HG03097 (cell line): Measurements from ENCODE around the gene PRKCQ.
"Not testable (repeated sequence)": the region's sequence is repeated elsewhere in the genome, so short reads cannot be mapped to it uniquely, and the experiment has no call there.

Experiments used
- ATAC-seq: cut with Tn5 transposase; IDR thresholded peaks from one replicate; pipeline ENCODE4 v1.9.1; 2021; ENCODE audit not compliant: unreplicated experiment, low FRiP score

The PRKCQ gene

DNA sequence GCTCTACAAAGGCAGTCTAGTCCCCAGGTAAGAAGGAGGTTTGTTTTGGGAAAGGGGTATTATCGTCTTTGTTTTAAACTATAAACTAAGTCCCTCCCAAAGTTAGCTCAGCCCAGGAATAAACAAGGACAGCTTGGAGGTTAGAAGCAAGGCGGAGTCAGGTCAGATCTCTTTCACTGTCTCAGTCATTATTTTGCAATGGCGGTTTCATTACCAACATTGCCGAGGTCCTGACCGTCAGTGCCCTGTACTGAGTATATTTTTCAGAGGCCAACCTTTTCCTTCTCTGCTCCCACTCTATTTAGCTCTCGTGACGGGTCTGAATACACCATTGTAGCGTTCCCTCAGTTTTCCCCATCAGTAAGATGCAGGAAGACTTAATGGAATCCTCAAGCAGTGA lies 184.5 kb downstream of the PRKCQ start:
- no peak for ATAC-seq

DNA sequence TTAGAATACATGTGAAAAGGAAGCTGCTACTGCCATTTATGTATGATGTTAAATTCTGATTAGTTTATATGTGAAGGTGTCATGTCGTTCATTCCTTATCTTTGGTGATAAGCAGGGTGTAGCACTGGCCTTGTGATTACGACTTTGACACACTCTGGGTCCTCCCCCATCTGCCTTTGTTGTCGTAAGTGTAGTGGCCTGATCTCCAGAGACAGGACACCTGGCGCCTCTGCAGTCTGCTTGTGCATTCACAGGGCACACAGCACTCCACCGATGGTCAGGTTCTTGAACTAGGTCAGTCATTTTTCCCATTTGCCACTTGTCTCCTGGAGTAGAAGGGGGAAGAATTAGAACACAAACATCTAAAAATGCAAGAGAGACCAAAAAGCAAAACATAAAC lies 186.0 kb downstream of the PRKCQ start:
- ATAC-seq, result no peak

DNA sequence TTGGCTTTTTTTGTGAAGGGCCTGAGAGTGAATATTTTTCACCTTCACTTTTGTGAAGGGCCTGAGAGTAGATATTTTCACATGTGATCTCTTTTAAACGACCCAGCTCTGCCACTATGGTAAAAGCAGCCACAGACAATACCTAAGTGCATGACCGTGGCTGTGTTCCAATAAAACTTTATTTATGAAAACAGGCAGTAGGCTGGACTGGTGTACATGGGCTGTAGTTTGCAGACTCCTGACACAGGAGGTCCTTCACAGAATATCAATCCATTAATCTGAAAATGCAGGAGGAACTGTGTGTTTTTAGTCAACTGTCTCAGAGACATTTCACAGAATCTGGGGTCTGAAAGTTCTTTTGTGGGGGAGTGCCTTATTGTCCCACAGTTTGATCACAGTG lies 186.9 kb downstream of the PRKCQ start:
- no peak for ATAC-seq

DNA sequence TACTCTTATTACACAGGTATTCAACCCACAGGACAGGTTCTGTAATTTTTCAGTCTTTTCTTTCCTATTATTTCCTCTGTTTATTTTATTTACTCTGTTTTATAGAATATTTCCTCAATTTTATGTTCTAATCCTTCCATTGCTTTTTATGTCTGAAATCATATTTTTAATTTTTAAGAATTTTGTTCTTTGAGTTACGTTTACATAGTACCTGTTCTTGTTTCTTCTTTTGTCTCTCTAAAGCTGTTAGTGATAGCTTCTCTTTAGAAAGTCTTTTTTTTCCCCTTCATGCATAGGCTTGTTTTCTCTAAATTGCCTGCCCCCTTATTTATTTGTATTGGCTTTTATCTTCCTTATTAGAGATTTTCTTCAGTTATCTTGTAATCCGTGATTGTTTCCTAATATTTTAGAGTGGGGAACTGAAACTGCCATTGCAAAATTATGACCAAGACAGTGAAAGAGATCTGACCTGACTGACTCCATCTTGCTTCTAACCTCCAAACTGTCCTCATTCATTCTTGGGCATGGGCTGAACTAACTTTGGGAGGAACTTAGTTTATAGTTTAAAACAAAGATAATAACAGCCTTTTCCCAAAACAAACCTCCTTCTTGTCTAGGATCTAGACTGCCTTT lies 189.7 kb downstream of the PRKCQ start:
- ATAC-seq, result no peak

DNA sequence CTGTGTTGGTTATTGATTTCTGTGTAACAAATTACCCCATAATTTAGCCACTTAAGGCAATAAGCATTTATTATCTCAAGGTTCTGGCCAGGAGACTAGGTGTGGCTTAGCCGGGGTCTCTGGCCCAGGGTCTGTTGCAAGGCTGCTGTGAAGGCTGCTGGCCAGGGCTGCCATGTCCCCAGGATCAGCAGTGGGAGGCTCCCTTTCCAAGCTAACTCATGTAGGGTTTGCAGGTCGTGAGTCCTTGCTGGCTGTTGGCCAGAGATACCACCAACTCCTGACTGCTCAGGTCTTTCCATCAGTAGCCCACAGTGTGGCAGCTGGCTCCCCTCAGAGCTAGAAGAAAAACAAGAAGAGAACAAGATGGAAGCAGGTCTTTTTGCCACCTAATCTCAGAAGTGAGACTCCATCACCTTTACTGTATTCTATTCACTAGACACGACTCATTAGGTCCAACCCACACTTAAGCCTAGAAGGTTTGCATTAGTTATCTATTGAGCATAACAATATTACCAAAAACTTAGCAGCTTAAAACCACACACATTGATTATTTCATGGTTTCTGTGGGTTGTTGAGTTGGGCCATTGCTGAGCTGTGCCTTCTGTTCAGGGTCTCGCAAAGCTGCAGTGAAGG lies 191.7 kb downstream of the PRKCQ start:
- no peak for ATAC-seq

DNA sequence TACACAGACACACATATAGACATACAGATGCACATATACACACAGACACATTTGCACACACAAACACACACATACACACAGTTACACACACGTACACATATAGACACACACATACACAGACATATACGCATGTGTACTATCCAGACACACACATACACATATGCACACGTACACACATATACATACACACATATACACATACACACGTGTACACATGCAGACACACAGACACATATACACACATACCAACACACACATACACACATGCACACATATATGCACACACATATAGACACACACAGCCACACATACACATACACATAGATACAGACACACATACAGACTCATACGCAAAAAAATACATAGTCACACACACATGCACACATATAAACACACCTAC lies 193.1 kb downstream of the PRKCQ start:
- ATAC-seq, result no peak

DNA sequence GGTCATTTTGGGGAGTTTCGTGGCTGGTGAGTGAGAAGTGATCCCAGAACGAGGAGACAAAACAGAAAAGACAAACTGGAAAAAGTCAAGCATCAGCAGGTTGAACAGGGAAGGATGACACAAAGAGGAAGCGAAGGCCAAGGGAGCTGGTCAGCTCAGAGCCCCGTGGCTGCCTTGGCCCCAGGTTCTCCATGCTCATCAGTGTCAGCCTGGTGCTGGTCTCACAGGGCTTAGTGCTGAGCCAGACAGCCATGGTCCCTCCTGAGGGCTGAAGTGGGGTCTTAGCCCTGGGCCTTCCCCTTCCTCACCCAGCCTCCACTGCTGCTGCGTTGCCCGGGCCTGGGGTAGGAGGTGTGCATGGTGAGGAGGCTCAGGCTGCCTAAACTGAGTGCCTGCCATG lies 193.7 kb downstream of the PRKCQ start:
- no peak for ATAC-seq

DNA sequence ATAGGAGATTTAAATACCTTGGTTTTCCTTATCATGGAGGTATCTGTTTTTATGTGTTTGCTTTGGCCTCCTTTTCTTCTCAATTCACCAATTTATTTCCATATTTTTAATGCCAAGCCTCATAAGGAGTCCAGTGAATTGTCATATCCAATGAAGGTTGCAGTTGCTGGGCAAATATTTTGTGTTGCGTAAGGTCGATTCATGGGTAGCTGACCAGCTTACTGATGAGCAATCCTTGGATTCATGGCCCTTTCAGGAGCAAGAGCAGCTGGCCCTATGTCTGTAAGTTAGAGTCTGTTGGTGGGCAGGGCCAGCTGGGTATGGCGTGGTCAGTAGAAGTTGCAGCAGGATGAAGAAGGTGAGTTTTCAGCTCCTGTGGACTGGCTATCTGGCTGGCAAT lies 194.4 kb downstream of the PRKCQ start:
- ATAC-seq, result no peak

DNA sequence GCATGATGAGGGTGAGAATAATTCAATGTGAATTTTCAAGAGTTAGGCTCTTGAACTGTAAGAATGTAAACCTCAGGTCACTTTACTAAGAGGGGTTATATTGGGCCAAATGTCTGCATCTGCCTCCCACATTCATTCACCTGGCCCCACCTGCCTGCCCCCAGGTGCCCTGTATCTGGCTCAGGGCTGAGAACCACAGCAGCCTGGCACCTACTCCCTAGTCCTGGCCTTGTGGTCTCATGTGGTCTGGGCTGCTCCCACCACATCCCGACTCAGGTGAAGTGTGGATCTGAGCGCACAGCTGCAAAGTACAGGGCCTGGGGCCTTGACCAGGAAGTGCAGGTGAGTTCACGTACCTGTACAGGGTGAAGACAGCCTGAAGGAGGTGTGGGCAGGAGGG lies 195.2 kb downstream of the PRKCQ start:
- no peak for ATAC-seq

DNA sequence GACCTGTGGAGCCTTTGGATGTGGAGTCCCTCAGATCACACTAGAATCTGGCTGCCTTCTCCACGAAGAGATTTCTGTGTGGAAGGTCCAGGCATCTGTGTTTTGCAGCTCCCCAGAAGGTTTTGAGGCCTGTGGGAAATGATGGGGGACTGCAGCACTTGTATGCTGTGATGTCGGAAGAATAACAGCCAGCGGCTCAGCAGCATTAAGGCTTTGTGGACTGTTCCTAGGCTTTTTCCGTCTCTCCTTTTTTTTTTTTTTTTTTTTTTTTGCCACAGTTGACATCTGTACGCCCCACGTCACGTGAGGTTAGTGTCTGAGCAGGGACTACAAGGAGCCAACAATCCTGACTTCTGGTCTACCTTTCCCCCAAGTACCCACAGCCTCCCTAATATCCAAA lies 196.0 kb downstream of the PRKCQ start:
- no peak for ATAC-seq

DNA sequence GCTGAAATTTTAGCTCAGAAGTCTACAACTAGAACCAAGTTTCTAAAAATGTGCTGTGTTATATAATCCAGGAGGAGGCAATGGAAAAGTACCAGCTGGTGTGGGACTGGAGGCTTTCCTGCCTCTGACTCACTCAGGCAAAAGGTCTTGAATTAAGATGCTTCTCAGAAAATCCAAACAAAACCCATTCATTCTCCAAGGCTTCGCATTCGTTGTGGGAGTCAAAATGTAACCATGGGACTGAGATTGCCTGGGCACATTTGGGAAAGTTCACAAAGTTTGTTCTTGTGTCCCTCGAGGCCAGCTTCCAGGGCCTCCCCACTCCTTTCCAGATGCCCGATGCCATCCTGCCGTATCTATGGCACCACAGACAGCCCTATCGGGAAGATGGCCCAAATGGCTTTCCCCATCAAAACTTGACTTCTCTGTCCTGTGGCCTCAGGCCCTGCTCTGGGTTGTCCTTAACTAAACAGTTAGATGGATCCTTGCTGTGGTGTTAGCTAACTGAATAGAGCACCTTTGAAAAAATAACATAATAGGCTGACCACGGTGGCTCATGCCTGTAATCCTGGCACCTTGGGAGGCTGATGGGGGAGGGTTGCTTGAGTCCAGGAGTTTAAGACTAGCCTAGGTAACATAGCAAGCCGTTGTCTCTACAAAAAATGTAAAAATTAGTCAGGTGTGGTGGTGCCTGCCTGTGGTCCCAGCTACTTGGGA lies 196.8 kb downstream of the PRKCQ start:
- no peak for ATAC-seq

DNA sequence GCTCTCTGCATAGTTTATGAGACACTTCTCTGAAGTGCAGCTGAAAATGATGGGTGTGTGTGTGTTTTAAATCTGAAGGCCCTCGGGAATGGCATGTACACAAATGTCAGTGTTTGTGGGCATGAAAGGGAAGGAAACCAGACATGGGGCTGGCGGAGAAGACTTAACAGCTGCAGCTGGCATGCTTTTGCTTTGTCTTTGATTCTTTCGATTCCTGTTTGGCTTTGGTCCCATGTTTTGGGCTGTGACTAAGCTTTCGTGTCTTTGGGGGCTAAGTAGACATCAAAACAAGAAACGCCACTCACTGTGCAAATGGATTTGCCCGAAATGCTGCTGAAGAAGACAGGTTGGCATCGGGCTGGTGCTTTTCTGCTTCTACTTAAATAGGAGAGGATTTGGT lies 198.0 kb downstream of the PRKCQ start:
- ATAC-seq, result peak; percentile 57

DNA sequence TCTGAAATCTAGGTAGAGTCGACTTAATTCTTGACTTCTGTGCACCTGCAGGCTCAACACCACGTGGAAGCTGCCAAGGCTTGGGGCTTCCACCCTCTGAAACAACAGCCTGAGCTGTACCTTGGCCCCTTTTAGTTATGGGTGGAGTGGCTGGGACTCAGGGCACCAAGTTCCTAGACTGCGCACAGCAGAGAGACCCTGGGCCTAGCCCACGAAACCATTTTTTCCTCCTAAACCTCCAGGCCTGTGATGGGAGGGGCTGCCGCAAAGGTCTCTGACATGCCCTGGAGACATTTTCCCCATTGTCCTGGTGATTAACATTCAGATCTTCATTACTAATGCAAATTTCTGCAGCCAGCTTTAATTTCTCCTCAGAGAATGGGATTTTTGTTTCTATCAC lies 199.6 kb downstream of the PRKCQ start:
- not testable (repeated sequence) for ATAC-seq

DNA sequence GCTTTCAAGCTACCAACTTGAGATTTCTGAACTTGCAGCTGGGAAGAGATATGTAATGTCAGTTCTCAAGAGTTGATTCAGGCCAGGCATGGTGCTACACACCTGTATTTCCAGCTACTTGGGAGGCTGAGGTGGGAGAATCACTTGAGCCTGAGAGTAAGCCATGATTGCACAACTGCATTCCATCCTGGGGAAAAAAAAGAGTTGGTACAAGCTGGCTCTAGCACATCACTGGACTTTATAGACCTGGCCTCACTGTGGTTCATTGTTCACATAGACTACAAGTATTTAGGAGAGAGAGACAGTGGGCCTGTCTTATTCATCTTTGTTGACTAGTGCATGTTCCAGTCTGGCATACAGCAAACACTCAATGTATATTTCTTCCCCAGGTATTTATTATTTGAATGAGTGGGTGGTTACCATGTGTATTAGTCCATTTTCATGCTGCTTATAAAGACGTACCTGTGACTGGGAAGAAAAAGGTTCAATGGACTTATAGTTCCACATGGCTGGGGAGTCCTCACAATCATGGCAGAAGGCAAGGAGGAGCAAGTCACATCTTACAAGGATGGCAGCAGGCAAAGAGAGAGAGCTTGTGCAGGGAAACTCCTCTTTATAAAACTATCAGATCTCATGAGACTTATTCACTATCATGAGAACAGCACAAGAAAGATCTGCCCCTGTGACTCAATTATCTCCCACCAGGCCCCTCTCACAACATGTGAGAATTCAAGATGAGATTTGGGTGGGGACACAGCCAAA lies 200.9 kb downstream of the PRKCQ start:
- ATAC-seq, result no peak
